ENCODE data around the gene DZIP1L.
A peak's percentile ranks its signal among the peaks of the same experiment; 100 is the strongest.

The DZIP1L gene

GRCh38 chr3:138136201-138136600, 20.8 kb upstream of the DZIP1L start:
- no peak overlapping the region for H3K4me3 ChIP-seq (ENCODE audit: low read depth in 1 of 5, low read length in 5 of 5)
- peaks cover 0 to 16% (median 6%) of the 10 kb centered on the region in 5 donors for H3K4me1 ChIP-seq (ENCODE audit: control insufficient read depth in 5 of 5, insufficient read depth in 5 of 5, low read length in 5 of 5)
- no peaks in the 10 kb centered on the region for H3K9me3 ChIP-seq (ENCODE audit: control insufficient read depth in 5 of 5, low read length in 5 of 5)
- H3K9ac ChIP-seq (ENCODE audit: low read length in 5 of 5), result no peak overlapping the region
- H3K36me3 ChIP-seq (ENCODE audit: control insufficient read depth in 5 of 5, insufficient read depth in 5 of 5, low read length in 5 of 5), result no peaks in the 10 kb centered on the region
- H3K27ac ChIP-seq (ENCODE audit: low read depth, low read length), result no peak overlapping the region
- no peaks in the 10 kb centered on the region for H3K27me3 ChIP-seq (ENCODE audit: control insufficient read depth in 5 of 5, insufficient read depth in 4 of 5, low read length in 5 of 5)

DNA sequence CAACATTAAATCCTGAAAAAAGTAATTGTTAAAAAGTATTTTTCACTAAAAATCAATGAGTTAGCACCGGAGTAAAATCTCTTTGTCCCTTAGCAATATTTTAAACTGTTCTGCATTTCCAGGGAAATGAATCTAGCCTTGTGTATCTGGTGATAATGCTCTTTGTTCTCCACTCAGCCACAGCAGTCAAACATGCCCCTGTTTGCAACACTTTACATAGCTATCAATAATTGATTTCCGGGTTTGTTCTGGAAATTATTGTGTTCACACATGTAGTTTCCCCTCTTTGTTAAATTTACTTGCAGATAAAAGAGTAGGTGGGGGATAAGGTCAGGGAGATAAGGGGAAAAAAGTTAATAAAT, 20.4 kb upstream of the DZIP1L start:
- Histone ChIP-seq H3K27me3 (ENCODE audit: control insufficient read depth in 5 of 5, insufficient read depth in 4 of 5, low read length in 5 of 5) (no peaks in the 10 kb centered on the region), H3K36me3 (ENCODE audit: control insufficient read depth in 5 of 5, insufficient read depth in 5 of 5, low read length in 5 of 5) (no peaks in the 10 kb centered on the region), H3K9me3 (ENCODE audit: control insufficient read depth in 5 of 5, low read length in 5 of 5) (no peaks in the 10 kb centered on the region), H3K27ac (ENCODE audit: low read depth, low read length) (no peak overlapping the region), H3K4me3 (ENCODE audit: low read depth in 1 of 5, low read length in 5 of 5) (no peak overlapping the region), H3K4me1 (ENCODE audit: control insufficient read depth in 5 of 5, insufficient read depth in 5 of 5, low read length in 5 of 5) (peaks cover 0 to 16% (median 6%) of the 10 kb centered on the region in 5 donors), H3K9ac (ENCODE audit: low read length in 5 of 5) (no peak overlapping the region)

DNA sequence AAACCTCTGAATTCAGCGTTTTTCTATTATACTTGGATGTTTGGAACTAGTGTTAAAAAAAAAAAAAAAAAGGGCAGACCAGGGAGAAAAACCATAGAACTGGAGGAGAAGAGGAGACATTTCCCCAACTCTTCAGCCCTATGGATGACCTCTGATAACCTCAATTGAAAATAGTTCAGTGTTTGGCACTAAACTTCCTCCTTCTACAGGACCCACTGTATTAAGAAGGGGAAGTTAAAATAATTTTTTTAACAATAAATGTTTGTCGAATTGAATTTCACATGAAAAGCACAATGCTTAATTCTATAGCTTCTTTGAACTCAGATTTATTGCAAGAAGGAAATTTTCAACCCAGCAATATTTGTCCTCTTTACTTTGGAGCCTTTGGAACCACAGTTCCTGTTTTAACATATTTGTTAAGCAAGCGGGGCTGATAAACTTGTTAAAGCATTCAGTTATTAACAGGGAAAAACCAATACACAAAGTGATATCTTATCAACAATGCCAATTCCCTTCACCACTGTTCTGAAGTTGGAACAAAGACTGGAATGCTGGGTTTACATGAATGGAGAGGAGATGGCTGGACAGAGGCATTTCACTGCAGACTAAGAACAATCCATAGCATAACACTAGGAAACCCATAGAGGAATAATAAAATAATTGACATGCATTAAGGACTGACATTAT, 19.9 kb upstream of the DZIP1L start:
- H3K27me3 ChIP-seq (ENCODE audit: control insufficient read depth in 5 of 5, insufficient read depth in 4 of 5, low read length in 5 of 5), result no peaks in the 10 kb centered on the region
- no peak overlapping the region for H3K4me3 ChIP-seq (ENCODE audit: low read depth in 1 of 5, low read length in 5 of 5)
- H3K4me1 ChIP-seq (ENCODE audit: control insufficient read depth in 5 of 5, insufficient read depth in 5 of 5, low read length in 5 of 5), result peaks cover 0 to 16% (median 6%) of the 10 kb centered on the region in 5 donors
- H3K36me3 ChIP-seq (ENCODE audit: control insufficient read depth in 5 of 5, insufficient read depth in 5 of 5, low read length in 5 of 5), result no peaks in the 10 kb centered on the region
- no peaks in the 10 kb centered on the region for H3K9me3 ChIP-seq (ENCODE audit: control insufficient read depth in 5 of 5, low read length in 5 of 5)
- no peak overlapping the region for H3K9ac ChIP-seq (ENCODE audit: low read length in 5 of 5)
- H3K27ac ChIP-seq (ENCODE audit: low read depth, low read length), result no peak overlapping the region

- Histone ChIP-seq H3K27ac (ENCODE audit: low read depth, low read length) (no peak within 1 kb of the TSS), H3K4me1 (ENCODE audit: control insufficient read depth in 5 of 5, insufficient read depth in 5 of 5, low read length in 5 of 5) (peaks cover 0 to 11% (median 4%) of the 10 kb centered on the region in 5 donors)
These were observed 16.8 kb upstream of the DZIP1L start, which contains the start of gene A4GNT for GRCh38 chr3:138132239-138132638. TSS of gene A4GNT (minus strand) at chr3:138132390. CDS start at chr3:138131256, 1,134 bp downstream.

DNA sequence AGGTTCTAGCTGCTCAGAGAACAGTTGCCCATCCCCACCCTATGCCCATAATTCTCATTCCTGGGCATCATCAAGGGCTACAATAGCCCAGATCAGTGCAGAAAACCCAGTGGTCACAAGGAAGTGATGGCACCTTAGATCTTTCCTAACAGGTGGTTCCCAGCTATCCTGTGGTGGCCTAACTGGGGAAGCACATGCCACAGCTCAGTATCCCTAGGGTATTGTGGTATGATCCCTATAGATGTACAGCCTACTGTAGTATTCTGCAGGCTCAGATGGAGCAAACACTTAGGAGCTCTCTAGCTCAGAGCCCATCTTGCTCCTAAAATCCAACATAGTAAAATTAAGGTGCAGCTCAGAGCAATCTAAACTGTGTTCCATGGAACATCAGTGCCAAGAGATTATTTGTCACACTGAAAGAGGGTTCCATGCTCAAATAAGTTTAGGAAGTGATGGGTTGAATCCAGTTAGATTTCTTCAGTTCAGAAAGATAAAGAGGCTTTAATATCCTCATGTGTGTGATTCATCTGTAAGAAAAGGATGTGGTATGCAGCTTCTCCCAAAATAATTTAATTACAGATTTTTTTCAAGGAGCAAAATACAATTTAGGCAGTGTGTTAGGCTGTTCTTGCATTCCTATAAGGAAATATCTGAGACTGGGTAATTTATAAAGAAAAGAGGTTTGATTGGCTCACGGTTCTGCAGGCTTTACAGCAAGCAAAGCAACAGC, 12.4 kb upstream of the DZIP1L start:
- H3K9me3 ChIP-seq (ENCODE audit: control insufficient read depth in 5 of 5, low read length in 5 of 5), result peaks cover 0 to 3% (median 0%) of the 10 kb centered on the region in 5 donors

More at GRCh38 chr3:138132239-138132638, 16.8 kb upstream of the DZIP1L start, which contains the start of gene A4GNT:
- Histone ChIP-seq H3K9me3 (ENCODE audit: control insufficient read depth in 5 of 5, low read length in 5 of 5) (no peaks in the 10 kb centered on the region), H3K27me3 (ENCODE audit: control insufficient read depth in 5 of 5, insufficient read depth in 4 of 5, low read length in 5 of 5) (no peaks in the 10 kb centered on the region), H3K4me3 (ENCODE audit: low read depth in 1 of 5, low read length in 5 of 5) (no peak within 1 kb of the TSS), H3K9ac (ENCODE audit: low read length in 5 of 5) (no peak within 1 kb of the TSS), H3K36me3 (ENCODE audit: control insufficient read depth in 5 of 5, insufficient read depth in 5 of 5, low read length in 5 of 5) (no peaks in the 10 kb centered on the region)

GRCh38 chr3:138125548-138126221, 10.3 kb upstream of the DZIP1L start:
- no peaks in the 10 kb centered on the region for H3K27me3 ChIP-seq (ENCODE audit: control insufficient read depth in 5 of 5, insufficient read depth in 4 of 5, low read length in 5 of 5)
- H3K36me3 ChIP-seq (ENCODE audit: control insufficient read depth in 5 of 5, insufficient read depth in 5 of 5, low read length in 5 of 5), result no peaks in the 10 kb centered on the region
- no peak overlapping the region for H3K9ac ChIP-seq (ENCODE audit: low read length in 5 of 5)
- peaks cover 0 to 3% (median 0%) of the 10 kb centered on the region in 5 donors for H3K9me3 ChIP-seq (ENCODE audit: control insufficient read depth in 5 of 5, low read length in 5 of 5)
- H3K4me1 ChIP-seq (ENCODE audit: control insufficient read depth in 5 of 5, insufficient read depth in 5 of 5, low read length in 5 of 5), result peaks cover 0 to 15% (median 6%) of the 10 kb centered on the region in 5 donors
- no peak overlapping the region for H3K4me3 ChIP-seq (ENCODE audit: low read depth in 1 of 5, low read length in 5 of 5)
- peak overlapping the region; percentile 39 for H3K27ac ChIP-seq (ENCODE audit: low read depth, low read length)

More for the DNA sequence above, 12.4 kb upstream of the DZIP1L start:
- no peak overlapping the region for H3K27ac ChIP-seq (ENCODE audit: low read depth, low read length)
- H3K27me3 ChIP-seq (ENCODE audit: control insufficient read depth in 5 of 5, insufficient read depth in 4 of 5, low read length in 5 of 5), result no peaks in the 10 kb centered on the region
- no peaks in the 10 kb centered on the region for H3K36me3 ChIP-seq (ENCODE audit: control insufficient read depth in 5 of 5, insufficient read depth in 5 of 5, low read length in 5 of 5)
- no peak overlapping the region for H3K9ac ChIP-seq (ENCODE audit: low read length in 5 of 5)
- H3K4me3 ChIP-seq (ENCODE audit: low read depth in 1 of 5, low read length in 5 of 5), result no peak overlapping the region
- peaks cover 0 to 15% (median 6%) of the 10 kb centered on the region in 5 donors for H3K4me1 ChIP-seq (ENCODE audit: control insufficient read depth in 5 of 5, insufficient read depth in 5 of 5, low read length in 5 of 5)

DNA sequence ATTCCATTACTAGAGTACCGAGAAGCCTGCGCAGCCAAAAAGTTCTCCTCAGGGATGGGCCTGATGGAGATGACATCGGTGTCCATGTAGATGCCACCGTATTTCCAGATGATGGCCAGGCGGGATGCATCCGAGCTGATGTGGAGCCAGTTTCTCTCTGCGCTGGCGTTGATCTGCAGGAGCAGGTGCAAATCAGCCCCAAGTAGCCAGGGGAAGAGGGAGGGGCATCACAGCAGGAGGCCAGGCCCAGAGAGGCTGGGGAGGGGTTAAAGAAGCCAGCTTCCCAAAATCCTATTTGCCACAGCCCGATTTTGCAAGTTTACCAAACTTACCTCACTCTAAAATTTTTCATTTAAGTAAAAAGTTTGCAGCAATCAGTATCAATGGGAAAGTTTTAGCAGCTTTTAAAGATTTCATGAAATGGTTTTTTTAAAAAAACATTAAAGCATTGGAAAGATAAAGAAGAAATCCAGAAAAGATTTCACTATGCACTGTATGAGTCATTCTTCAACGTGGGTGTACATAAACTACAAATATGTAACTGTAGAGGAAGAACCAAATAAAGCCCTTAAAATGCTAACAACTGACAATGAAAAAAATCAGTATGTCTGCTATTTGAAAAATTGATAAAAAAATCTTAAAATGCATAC, 9.4 kb upstream of the DZIP1L start:
- H3K4me3 ChIP-seq (ENCODE audit: low read depth in 1 of 5, low read length in 5 of 5), result no peak overlapping the region
- peaks cover 0 to 3% (median 0%) of the 10 kb centered on the region in 5 donors for H3K9me3 ChIP-seq (ENCODE audit: control insufficient read depth in 5 of 5, low read length in 5 of 5)
- peaks cover 0 to 15% (median 6%) of the 10 kb centered on the region in 5 donors for H3K4me1 ChIP-seq (ENCODE audit: control insufficient read depth in 5 of 5, insufficient read depth in 5 of 5, low read length in 5 of 5)
- no peak overlapping the region for H3K9ac ChIP-seq (ENCODE audit: low read length in 5 of 5)
- H3K36me3 ChIP-seq (ENCODE audit: control insufficient read depth in 5 of 5, insufficient read depth in 5 of 5, low read length in 5 of 5), result no peaks in the 10 kb centered on the region
- H3K27ac ChIP-seq (ENCODE audit: low read depth, low read length), result peak overlapping the region; percentile 39
- no peaks in the 10 kb centered on the region for H3K27me3 ChIP-seq (ENCODE audit: control insufficient read depth in 5 of 5, insufficient read depth in 4 of 5, low read length in 5 of 5)

DNA sequence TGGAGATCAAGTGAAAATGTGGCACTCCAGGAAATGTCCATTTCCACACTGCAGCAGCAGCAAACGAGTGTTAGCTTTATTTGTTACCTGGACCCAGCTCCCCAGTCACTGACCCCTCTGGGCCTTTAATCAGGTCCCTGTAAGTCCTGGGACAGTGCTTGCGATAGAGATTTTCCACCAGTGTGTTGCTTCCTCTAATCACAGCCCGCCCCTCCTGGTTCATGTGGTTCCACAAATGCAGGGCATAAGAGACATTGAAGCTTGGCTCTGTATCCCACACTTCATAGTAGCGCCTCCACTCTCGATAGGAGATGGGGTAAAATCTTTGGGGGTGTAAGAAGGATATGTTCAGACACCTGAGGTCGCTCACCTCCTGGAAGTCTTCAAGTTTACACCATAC, 8.8 kb upstream of the DZIP1L start:
- H3K27ac ChIP-seq (ENCODE audit: low read depth, low read length), result no peak overlapping the region
- H3K9me3 ChIP-seq (ENCODE audit: control insufficient read depth in 5 of 5, low read length in 5 of 5), result peaks cover 0 to 3% (median 0%) of the 10 kb centered on the region in 5 donors

GRCh38 chr3:138119423-138119766, 4.0 kb upstream of the DZIP1L start:
- H3K9ac ChIP-seq (ENCODE audit: low read length in 5 of 5), result no peak overlapping the region
- peaks cover 4 to 34% (median 20%) of the 10 kb centered on the region in 5 donors for H3K4me1 ChIP-seq (ENCODE audit: control insufficient read depth in 5 of 5, insufficient read depth in 5 of 5, low read length in 5 of 5)
- H3K9me3 ChIP-seq (ENCODE audit: control insufficient read depth in 5 of 5, low read length in 5 of 5), result peaks cover 0 to 3% (median 0%) of the 10 kb centered on the region in 5 donors
- no peaks in the 10 kb centered on the region for H3K36me3 ChIP-seq (ENCODE audit: control insufficient read depth in 5 of 5, insufficient read depth in 5 of 5, low read length in 5 of 5)
- no peaks in the 10 kb centered on the region for H3K27me3 ChIP-seq (ENCODE audit: control insufficient read depth in 5 of 5, insufficient read depth in 4 of 5, low read length in 5 of 5)
- no peak overlapping the region for H3K4me3 ChIP-seq (ENCODE audit: low read depth in 1 of 5, low read length in 5 of 5)
- H3K27ac ChIP-seq (ENCODE audit: low read depth, low read length), result no peak overlapping the region

More for the DNA sequence above, 8.8 kb upstream of the DZIP1L start:
- Histone ChIP-seq H3K9ac (ENCODE audit: low read length in 5 of 5) (no peak overlapping the region), H3K36me3 (ENCODE audit: control insufficient read depth in 5 of 5, insufficient read depth in 5 of 5, low read length in 5 of 5) (no peaks in the 10 kb centered on the region), H3K4me3 (ENCODE audit: low read depth in 1 of 5, low read length in 5 of 5) (no peak overlapping the region), H3K4me1 (ENCODE audit: control insufficient read depth in 5 of 5, insufficient read depth in 5 of 5, low read length in 5 of 5) (peaks cover 0 to 15% (median 6%) of the 10 kb centered on the region in 5 donors), H3K27me3 (ENCODE audit: control insufficient read depth in 5 of 5, insufficient read depth in 4 of 5, low read length in 5 of 5) (no peaks in the 10 kb centered on the region)
